HG03095 (cell line): ENCODE results near the gene CELF1.
"Not testable (repeated sequence)": the region's sequence is repeated elsewhere in the genome, so short reads cannot be mapped to it uniquely, and the experiment has no call there.

Experiments
- ATAC-seq: cut with Tn5 transposase; IDR thresholded peaks from one replicate; pipeline ENCODE4 v1.9.1; 2021; ENCODE audit warnings: moderate library complexity; ENCODE audit not compliant: unreplicated experiment

Gene CELF1

DNA sequence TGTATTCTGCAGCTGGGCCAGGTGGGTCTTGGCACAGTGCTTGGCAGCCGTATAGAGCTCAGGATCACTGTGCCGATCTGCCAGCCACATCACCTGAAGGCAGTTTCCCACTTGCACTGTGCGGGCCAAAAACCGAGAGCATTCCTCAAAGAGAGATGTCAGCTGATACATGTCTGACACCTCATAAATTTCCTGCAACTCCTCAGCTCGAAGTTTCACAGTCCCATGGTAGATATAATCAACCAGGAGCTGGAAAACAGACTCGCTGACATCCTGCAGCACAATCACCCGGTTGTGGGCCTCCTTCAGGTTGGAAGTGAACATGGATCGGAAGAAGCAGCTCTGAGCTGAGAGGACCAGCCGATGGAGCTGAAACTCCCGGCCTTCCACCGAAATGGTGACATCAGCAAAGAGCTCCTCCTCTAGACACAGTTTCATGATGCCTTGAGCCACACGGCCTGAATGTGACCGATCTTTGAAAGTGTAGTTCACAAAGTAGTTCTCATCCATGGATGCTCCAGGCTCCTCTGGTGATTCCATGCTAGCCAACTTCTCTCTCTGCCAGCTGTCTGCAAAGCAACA, 24.6 kb upstream of the CELF1 start:
- no peak for ATAC-seq

GRCh38 chr11:47573321-47573720, 20.4 kb upstream of the CELF1 start:
- ATAC-seq: no peak

GRCh38 chr11:47572715-47573255, 19.9 kb upstream of the CELF1 start:
- ATAC-seq: no peak

DNA sequence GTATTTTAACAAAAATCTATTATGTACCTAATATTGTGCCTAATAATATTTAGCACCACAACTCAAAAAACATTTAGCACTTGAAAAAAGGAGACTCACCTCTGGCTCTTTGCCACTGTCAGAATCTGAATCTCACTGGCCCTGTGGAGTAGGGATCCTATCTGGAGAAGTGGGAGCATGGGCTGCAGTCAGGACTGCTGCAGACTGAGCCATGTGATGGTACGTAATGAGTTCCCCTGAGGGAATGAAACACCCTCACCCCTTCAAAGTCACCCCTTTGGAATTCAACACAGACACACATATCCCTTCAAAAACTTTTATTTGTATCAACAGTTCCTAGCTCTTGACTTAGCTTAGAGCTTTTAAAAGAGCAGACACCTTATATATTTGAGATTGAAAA, 19.0 kb upstream of the CELF1 start:
- no peak for ATAC-seq

GRCh38 chr11:47571357-47571729, 18.4 kb upstream of the CELF1 start:
- ATAC-seq: no peak

GRCh38 chr11:47570651-47571356, 17.9 kb upstream of the CELF1 start:
- ATAC-seq: no peak

DNA sequence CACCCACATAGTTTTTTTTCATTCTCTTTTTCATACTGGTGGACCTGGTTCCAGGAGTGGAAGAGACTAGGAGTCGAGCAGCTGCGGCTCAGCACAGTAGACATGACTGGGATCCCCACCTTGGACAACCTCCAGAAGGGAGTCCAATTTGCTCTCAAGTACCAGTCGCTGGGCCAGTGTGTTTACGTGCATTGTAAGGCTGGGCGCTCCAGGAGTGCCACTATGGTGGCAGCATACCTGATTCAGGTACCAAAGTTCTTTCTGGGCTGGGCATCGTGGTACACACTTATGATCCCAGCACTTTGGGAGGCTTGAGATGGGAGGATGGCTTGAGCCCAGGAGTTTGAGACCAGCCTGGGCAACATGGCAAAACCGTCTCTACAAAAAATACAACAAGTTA, 16.7 kb upstream of the CELF1 start:
- ATAC-seq: no peak

GRCh38 chr11:47566149-47566698, 13.3 kb upstream of the CELF1 start:
- no peak for ATAC-seq

GRCh38 chr11:47565340-47566148, 12.6 kb upstream of the CELF1 start, which contains the start of gene PTPMT1:
PTPMT1 (plus strand) TSS chr11:47565599; CDS start chr11:47565623, 24 bp downstream.
- ATAC-seq: peak; percentile 88

DNA sequence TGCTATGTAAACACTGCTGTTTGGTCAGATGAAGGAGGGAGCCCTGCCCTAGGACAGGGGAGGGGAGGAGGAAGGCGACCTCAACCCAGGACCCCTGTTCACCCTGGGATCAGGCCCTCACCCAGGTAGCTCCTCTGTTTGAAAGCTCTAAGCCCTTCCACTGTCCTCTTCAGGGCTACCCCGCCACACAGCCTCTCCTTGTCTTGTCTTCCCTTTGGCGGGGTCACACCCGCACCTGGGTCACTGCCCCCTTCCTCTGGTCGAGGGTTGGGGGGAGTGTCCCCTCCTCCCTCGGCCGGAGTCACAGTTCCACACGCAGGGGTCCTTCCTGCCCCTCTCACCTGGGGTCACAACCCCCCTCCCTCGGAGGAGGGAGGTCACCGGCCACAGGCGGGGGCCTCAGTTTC, 12.0 kb upstream of the CELF1 start:
- no peak for ATAC-seq

DNA sequence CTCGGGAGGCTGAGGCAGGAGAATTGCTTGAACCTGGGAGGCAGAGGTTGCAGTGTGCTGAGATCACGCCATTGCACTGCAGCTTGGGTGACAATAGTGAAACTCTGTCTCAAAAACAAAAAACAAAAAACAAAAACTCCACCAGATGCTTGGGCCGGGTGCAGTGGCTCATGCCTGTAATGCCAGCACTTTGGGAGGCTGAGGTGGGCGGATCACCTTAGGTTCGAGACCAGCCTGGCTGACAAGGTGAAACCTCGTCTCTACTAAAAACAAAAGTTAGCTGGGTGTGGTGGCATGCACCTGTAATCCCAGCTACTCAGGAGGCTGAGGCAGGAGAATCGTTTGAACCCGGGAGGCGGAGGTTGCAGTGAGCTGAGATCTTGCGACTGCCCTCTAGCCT, 11.4 kb upstream of the CELF1 start:
- ATAC-seq: not testable (repeated sequence)

- not testable (repeated sequence) for ATAC-seq
These were observed 9.5 kb upstream of the CELF1 start for GRCh38 chr11:47562393-47562792.

GRCh38 chr11:47560426-47560825, 7.5 kb upstream of the CELF1 start:
- no peak for ATAC-seq

- no peak for ATAC-seq
These were observed 5.8 kb upstream of the CELF1 start for GRCh38 chr11:47558695-47559094.

DNA sequence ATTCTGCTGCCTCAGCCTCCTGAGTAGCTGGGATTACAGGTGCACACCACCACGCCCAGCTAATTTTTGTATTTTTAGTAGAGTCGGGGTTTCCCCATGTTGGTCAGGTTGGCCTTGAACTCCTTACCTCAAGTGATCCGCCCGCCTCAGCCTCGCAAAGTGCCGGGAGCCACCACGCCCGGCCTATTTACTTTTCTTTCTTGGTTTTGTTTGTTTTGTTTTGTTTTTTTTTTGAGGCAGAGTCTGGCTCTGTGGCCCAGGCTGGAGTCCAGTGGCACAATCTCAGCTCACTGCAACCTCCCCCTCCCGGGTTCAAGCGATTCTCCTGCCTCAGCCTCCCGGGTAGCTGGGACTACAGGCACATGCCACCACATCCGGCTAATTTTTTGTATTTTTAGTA, 4.1 kb upstream of the CELF1 start:
- ATAC-seq: not testable (repeated sequence)

DNA sequence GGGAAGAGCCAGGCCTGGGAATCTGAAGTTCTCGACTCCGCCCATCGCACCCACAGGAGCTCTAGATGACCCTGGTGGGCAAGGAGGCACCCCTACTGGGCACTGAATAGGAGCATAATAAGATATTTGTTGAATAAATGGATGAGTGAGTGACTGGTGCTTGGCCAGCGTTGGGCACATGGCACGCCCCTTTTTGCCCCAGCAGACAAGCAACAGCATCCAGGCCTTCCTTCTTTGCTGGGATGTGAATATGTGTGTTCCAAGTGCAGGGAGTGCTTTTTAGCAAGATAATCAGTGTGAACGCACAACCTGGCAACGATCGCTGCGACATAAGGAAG, 443 bp upstream of the CELF1 start:
- peak; percentile 16 for ATAC-seq

DNA sequence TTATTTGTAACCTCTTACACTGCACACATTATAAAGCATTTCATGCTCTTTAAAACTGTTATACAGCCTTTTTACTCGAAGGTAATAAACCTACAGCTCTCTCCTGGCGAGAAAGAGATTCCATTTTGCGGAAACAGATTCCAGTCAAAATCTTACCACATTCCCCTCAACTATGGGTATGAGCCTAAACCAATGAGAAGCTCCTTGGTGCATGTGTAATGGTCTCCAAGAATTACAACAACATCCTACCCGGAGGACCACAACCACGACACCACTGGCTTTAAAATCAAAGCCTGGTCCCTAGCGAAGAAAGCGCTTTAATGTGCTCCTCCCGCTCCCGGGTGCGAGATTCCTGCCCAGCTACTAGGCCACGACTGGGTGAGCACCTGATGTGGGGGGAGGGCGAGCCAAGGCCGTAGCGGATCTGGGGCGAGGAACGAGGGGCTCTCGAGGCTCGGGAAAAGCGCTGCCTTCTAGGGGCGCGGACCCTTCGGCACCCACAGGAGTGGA, 821 bp downstream of the CELF1 start:
- peak; percentile 2 for ATAC-seq

GRCh38 chr11:47551086-47551485, 1.8 kb downstream of the CELF1 start:
- ATAC-seq: no peak

DNA sequence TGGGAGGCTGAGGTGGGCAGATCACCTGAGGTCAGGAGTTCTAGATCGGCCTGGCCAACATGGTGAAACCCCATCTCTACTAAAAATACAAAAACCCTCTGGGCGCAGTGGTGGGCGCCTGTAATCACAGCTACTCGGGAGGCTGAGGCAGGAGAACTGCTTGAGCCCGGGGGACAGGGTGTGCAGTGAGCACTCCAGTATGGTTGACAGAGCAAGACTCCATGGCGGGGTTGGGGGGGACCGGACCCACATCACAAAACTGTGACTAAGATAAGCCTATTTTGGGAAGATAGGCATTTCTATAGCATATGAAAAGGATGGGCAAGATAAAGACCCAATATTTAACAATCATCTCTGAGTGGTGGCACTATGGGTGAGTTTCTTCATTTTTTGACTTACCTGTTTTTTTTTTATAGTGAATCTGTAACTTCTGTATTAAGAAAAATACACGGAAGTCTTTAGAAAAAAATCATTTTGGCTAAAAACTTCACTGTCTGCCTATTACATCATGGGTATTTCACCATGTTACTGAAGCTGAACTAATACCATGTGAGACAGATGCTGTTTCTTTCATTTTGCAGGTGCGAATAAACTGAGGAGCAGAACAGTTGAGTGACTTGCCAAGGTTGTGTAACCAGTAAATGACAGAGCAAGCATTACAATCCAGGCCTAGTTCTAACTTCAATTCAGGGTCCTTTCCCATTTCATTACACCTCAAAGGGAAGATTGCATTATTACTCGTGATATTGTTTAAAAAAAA, 2.5 kb downstream of the CELF1 start:
- ATAC-seq: no peak

DNA sequence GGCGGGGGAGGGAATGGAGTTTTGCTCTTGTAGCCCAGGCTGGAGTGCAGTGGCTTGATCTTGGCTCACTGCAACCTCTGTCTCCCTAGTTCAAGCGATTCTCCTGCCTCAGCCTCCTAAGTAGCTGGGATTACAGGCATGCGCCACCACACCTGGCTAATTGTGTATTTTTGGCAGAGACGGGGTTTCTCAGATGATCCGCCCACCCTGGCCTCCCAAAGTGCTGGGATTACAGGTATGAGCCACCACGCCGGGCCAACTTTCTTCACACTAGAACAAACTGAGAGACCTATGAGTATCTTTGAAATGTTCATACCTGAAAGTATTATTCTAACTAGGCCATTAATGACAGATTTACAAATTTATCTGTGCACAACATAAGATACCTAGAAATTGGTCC, 6.7 kb downstream of the CELF1 start:
- ATAC-seq: not testable (repeated sequence)

DNA sequence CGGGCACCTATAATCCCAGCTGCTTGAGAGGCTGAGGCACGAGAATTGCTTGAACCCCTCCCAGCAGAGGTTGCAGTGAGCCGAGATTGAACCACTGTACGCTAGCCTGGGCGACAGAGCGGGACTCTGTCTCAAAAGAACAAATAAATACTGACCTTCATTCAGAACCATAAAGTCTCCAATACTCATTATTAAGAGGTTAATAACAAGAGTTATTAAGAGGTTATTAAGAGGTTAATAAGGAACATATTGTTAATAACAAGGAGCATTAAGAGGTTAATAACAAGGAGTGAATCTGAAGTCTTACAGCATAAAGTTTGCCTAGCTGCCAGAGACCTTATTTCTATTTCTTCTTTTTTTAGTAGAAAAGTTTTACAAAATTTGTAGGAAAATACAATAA, 7.6 kb downstream of the CELF1 start:
- no peak for ATAC-seq
